NB4 (cell line): ENCODE measurements around the gene TPSB2.

ENCODE experiments used
- CTCF ChIP-seq: IDR thresholded peaks from one replicate; pipeline ENCODE4 v1.5.1; 2012; ENCODE audit warnings: low read depth, low read length
- MAX ChIP-seq: IDR thresholded peaks from 2 replicates; pipeline ENCODE4 v1.6.1; 2011; ENCODE audit warnings: low read depth, low read length
- MYC ChIP-seq: IDR thresholded peaks from 2 replicates; pipeline ENCODE4 v1.6.1; 2011; ENCODE audit warnings: low read depth, low read length

GRCh38 chr16:1206326-1206725 is 23.7 kb downstream of the TPSB2 start:
- TF ChIP-seq MAX (no peak), MYC (no peak), CTCF (no peak)
